Trophoblast cell (in vitro differentiated cells and primary cell): ENCODE measurements around the gene CACNA1I.

ENCODE experiments used
- DNase-seq, 2 donors: peaks; one replicate each; pipeline ENCODE4 v3.0.0-alpha.2; 2016
- H2AFZ ChIP-seq: 2 replicates; pipeline ENCODE4 v1.6.1; 2013; ENCODE audit warnings: low read length, moderate library complexity, mild to moderate bottlenecking; ENCODE audit not compliant: insufficient read depth, poor library complexity
- H2AK5ac ChIP-seq: 2 replicates; pipeline ENCODE4 v1.6.1; 2013; ENCODE audit warnings: mild to moderate bottlenecking, low read length
- H2BK120ac ChIP-seq: 2 replicates; pipeline ENCODE4 v1.6.1; 2013; ENCODE audit warnings: low read length, mild to moderate bottlenecking, moderate library complexity; ENCODE audit not compliant: insufficient read depth, poor library complexity
- H2BK12ac ChIP-seq: 2 replicates; pipeline ENCODE4 v1.6.1; 2013; ENCODE audit warnings: mild to moderate bottlenecking, low read length, moderate library complexity
- H2BK5ac ChIP-seq: 2 replicates; pipeline ENCODE4 v1.6.1; 2013; ENCODE audit warnings: low read length, low read depth, moderate library complexity, mild to moderate bottlenecking; ENCODE audit not compliant: poor library complexity
- H3K14ac ChIP-seq: 2 replicates; pipeline ENCODE4 v1.6.1; 2013; ENCODE audit warnings: mild to moderate bottlenecking, low read length
- H3K18ac ChIP-seq: 2 replicates; pipeline ENCODE4 v1.6.1; 2013; ENCODE audit warnings: mild to moderate bottlenecking, low read length
- H3K23ac ChIP-seq: 2 replicates; pipeline ENCODE4 v1.6.1; 2013; ENCODE audit warnings: low read length
- H3K27ac ChIP-seq: 2 replicates; pipeline ENCODE4 v1.5.1; 2013; ENCODE audit warnings: low read depth, mild to moderate bottlenecking, inconsistent platforms, low read length, moderate library complexity
- H3K27me3 ChIP-seq: 2 replicates; pipeline ENCODE4 v1.6.1; 2013; ENCODE audit warnings: inconsistent platforms, mild to moderate bottlenecking, low read length, moderate library complexity; ENCODE audit not compliant: insufficient read depth
- H3K36me3 ChIP-seq, 2 experiments: 1 replicate in 1 of 2; 2 replicates in 1 of 2; pipeline ENCODE4 v1.6.1; 2013; ENCODE audit warnings: low read length in 2 of 2, mild to moderate bottlenecking in 2 of 2, moderate library complexity in 1 of 2; ENCODE audit not compliant: insufficient read depth in 2 of 2, control insufficient read depth in 1 of 2
- H3K4ac ChIP-seq: 2 replicates; pipeline ENCODE4 v1.6.1; 2013; ENCODE audit warnings: low read depth, mild to moderate bottlenecking, low read length, moderate library complexity
- H3K4me1 ChIP-seq, 2 experiments: 1 replicate in 1 of 2; 2 replicates in 1 of 2; pipeline ENCODE4 v1.6.1; 2013; ENCODE audit warnings: low read length in 2 of 2, mild to moderate bottlenecking in 2 of 2, moderate library complexity in 1 of 2; ENCODE audit not compliant: insufficient read depth in 2 of 2, control insufficient read depth in 1 of 2
- H3K4me2 ChIP-seq: 2 replicates; pipeline ENCODE4 v1.6.1; 2013; ENCODE audit warnings: inconsistent platforms, mild to moderate bottlenecking, low read length, moderate library complexity
- H3K4me3 ChIP-seq: 2 replicates; pipeline ENCODE4 v1.5.1; 2013; ENCODE audit warnings: mild to moderate bottlenecking, low read depth, low read length, inconsistent platforms
- H3K79me1 ChIP-seq: one replicate; pipeline ENCODE4 v1.6.1; 2013; ENCODE audit warnings: low read length
- H3K79me2 ChIP-seq: 2 replicates; pipeline ENCODE4 v1.6.1; 2013; ENCODE audit warnings: low read length, mild to moderate bottlenecking; ENCODE audit not compliant: control insufficient read depth, insufficient read depth, poor library complexity
- H3K9ac ChIP-seq: 2 replicates; pipeline ENCODE4 v1.6.1; 2013; ENCODE audit warnings: mild to moderate bottlenecking, low read length
- H3K9me3 ChIP-seq: 2 replicates; pipeline ENCODE4 v1.6.1; 2013; ENCODE audit warnings: low read depth, mild to moderate bottlenecking, control low read depth, inconsistent platforms, low read length; ENCODE audit not compliant: insufficient read depth
- H4K12ac ChIP-seq: 2 replicates; pipeline ENCODE4 v1.6.1; 2013; ENCODE audit warnings: low read depth, mild to moderate bottlenecking, low read length, moderate library complexity
- H4K8ac ChIP-seq: 2 replicates; pipeline ENCODE4 v1.6.1; 2013; ENCODE audit warnings: low read depth, mild to moderate bottlenecking, low read length, moderate library complexity
- H4K91ac ChIP-seq: one replicate; pipeline ENCODE4 v1.6.1; 2013; ENCODE audit warnings: low read depth, mild to moderate bottlenecking, low read length, moderate library complexity
- WGBS: extraction: QIAGEN DNeasy Blood & Tissue Kit; methylation state at CpG from one replicate; pipeline ENCODE4 v1.1.7; 2013; ENCODE audit warnings: missing lambda C conversion rate; ENCODE audit not compliant: insufficient read length, insufficient coverage; ENCODE audit errors: extremely low coverage; 5-methylcytosine and 5-hydroxymethylcytosine counted together

The CACNA1I gene

DNA sequence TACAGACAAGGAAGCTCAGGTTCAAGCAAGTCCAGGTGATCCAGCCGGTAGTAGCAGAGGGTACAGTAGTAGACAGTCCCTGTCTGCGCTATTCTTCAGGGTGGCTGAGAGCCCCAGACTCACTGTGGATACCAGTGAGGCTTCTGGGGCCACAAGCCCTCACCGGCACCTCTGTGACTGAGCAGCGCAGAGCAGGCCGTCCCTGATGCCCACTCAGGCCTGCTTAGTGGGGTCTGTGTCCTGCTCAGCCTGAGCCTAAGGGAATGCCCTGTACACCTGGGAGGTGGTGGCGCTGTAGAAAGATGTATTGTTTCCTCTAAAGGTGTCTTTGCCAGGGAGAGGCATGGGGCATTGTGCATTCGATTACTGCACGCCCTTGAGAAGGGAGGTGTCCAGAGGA, 143.8 kb downstream of the CACNA1I start:
- Histone ChIP-seq H3K27me3 (no peaks in the 10 kb centered on the region), H2BK12ac (no peak overlapping the region), H3K9ac (no peak overlapping the region), H3K18ac (no peak overlapping the region), H3K4me3 (no peak overlapping the region), H3K79me1 (no peaks in the 10 kb centered on the region), H3K4me2 (no peak overlapping the region), H3K14ac (no peak overlapping the region), H4K12ac (no peak overlapping the region), H3K4me1 (peaks cover 0 to 2% of the 10 kb centered on the region in 2 experiments), H3K36me3 (no peaks in the 10 kb centered on the region), H2BK5ac (no peak overlapping the region), H3K9me3 (no peaks in the 10 kb centered on the region), H3K79me2 (no peaks in the 10 kb centered on the region), H2BK120ac (no peak overlapping the region), H3K27ac (no peak overlapping the region), H3K23ac (no peak overlapping the region), H4K91ac (no peak overlapping the region), H4K8ac (no peak overlapping the region), H2AFZ (no peak overlapping the region), H3K4ac (no peak overlapping the region), H2AK5ac (no peak overlapping the region)
- DNase-seq = no peak
- no CpG with 5 or more reads among the region's 8 CpGs for WGBS

DNA sequence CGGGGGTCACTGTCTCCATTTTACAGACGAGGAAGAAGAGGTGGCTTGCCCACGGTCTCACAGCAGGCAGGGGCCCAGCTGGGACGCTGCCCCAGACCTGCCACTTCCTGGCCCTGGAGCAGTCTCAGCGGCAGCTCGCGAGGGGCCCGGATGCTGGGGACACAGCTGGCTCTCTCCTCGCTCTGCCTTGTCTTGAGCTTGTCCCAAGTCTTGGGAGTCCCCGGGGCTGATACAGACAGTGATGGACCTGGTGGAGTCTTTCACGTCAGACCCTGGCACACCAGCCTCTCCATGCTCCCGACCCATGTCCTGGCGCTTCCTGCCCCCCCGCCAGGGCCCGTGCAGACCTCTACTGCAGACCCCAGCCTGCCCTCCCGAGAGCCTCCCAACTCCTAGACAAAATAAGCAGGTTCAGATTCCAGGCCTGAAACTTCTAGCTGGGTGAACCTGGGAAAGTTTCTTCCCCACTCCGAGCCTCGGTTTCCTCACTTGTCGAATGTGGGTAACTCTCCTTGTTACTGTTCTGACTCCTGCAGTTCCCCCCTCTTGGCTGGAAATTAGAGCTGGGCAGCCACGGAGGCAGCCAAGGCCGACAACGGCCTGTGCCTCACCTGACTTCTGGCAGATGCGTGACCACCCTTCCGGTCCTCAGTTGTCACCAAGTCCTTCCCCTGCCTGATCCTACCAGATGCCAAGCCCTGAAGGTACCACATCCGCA, 145.4 kb downstream of the CACNA1I start:
- Histone ChIP-seq H3K27ac (no peak overlapping the region), H3K4ac (no peak overlapping the region), H2BK12ac (no peak overlapping the region), H2BK120ac (no peak overlapping the region), H3K79me1 (no peaks in the 10 kb centered on the region), H4K8ac (no peak overlapping the region), H3K9ac (no peak overlapping the region), H2BK5ac (no peak overlapping the region), H3K79me2 (no peaks in the 10 kb centered on the region), H3K9me3 (no peaks in the 10 kb centered on the region), H3K36me3 (no peaks in the 10 kb centered on the region), H3K27me3 (no peaks in the 10 kb centered on the region), H3K4me3 (no peak overlapping the region), H2AFZ (no peak overlapping the region), H3K23ac (no peak overlapping the region), H4K12ac (no peak overlapping the region), H3K14ac (no peak overlapping the region), H3K4me2 (no peak overlapping the region), H3K18ac (no peak overlapping the region), H3K4me1 (peaks cover 0 to 2% of the 10 kb centered on the region in 2 experiments), H2AK5ac (no peak overlapping the region), H4K91ac (no peak overlapping the region)
- DNase-seq = no peak
- no CpG with 5 or more reads among the region's 25 CpGs for WGBS

DNA sequence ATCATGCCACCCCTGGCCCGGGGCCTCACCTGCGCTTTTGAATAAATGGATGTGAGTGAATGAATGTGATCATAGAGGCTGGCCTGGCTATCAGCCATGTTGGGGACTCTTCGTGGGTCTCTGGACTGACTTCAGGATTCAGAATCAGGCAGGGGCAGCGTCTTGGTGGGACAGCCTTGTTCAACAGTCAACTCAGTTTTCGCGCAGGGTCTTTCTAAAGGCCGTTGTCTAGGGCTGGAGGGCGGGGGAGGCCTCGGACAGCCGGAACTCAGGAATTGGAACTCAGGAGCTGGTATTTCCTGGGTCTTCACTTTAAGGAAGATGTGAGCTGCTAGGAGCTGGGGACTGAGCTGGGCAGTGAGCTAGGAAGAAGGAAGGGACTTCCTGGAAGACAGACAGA, 146.0 kb downstream of the CACNA1I start:
- no peak for DNase-seq
- Histone ChIP-seq H3K9ac (no peak overlapping the region), H2AK5ac (no peak overlapping the region), H2BK5ac (no peak overlapping the region), H3K36me3 (no peaks in the 10 kb centered on the region), H3K27me3 (no peaks in the 10 kb centered on the region), H2AFZ (no peak overlapping the region), H3K4ac (no peak overlapping the region), H3K27ac (no peak overlapping the region), H4K8ac (no peak overlapping the region), H3K14ac (no peak overlapping the region), H3K9me3 (no peaks in the 10 kb centered on the region), H3K79me1 (no peaks in the 10 kb centered on the region), H3K23ac (no peak overlapping the region), H4K12ac (no peak overlapping the region), H3K79me2 (no peaks in the 10 kb centered on the region), H3K4me2 (no peak overlapping the region), H2BK12ac (no peak overlapping the region), H3K4me1 (peaks cover 0 to 2% of the 10 kb centered on the region in 2 experiments), H4K91ac (no peak overlapping the region), H3K4me3 (no peak overlapping the region), H2BK120ac (no peak overlapping the region), H3K18ac (no peak overlapping the region)
- no CpG with 5 or more reads among the region's 10 CpGs for WGBS

DNA sequence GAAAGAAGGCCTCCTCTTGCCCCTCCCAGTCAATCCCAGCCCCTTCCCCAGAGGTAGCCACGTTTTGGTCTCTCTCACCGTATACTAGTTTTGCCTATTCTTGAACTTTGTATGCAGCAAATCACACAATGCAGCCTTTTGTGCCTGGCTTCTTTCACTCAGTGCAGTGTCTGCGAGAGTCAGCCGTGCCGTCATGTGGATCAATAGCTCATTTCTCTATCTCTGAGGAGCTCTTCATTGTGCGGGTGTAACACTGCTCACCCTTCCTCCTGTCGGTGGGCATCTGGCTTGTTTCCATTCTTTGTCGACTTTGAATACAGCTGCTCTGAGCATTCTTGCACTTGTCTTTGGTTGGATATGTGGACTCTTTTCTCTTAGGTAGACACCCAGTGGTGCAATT, 146.5 kb downstream of the CACNA1I start:
- H4K12ac ChIP-seq = no peak overlapping the region
- no peak overlapping the region for H2BK5ac ChIP-seq
- H2BK12ac ChIP-seq = no peak overlapping the region
- H3K4me3 ChIP-seq = no peak overlapping the region
- H2AFZ ChIP-seq = no peak overlapping the region
- no peak overlapping the region for H3K14ac ChIP-seq
- no peak overlapping the region for H3K27ac ChIP-seq
- no peaks in the 10 kb centered on the region for H3K9me3 ChIP-seq
- H3K18ac ChIP-seq = no peak overlapping the region
- no peaks in the 10 kb centered on the region for H3K79me1 ChIP-seq
- DNase-seq = no peak
- H2AK5ac ChIP-seq = no peak overlapping the region
- no peaks in the 10 kb centered on the region for H3K36me3 ChIP-seq
- no peak overlapping the region for H2BK120ac ChIP-seq
- peaks cover 0 to 2% of the 10 kb centered on the region in 2 experiments for H3K4me1 ChIP-seq
- WGBS = no CpG with 5 or more reads among the region's 8 CpGs
- H4K91ac ChIP-seq = no peak overlapping the region
- H3K27me3 ChIP-seq = no peaks in the 10 kb centered on the region
- H3K9ac ChIP-seq = no peak overlapping the region
- H4K8ac ChIP-seq = no peak overlapping the region
- H3K23ac ChIP-seq = no peak overlapping the region
- H3K79me2 ChIP-seq = no peaks in the 10 kb centered on the region
- no peak overlapping the region for H3K4me2 ChIP-seq
- no peak overlapping the region for H3K4ac ChIP-seq
